GM18502 (cell line): Measurements from ENCODE around the gene TMEM258.

Source experiments
- ATAC-seq: cut with Tn5 transposase; IDR thresholded peaks from one replicate; pipeline ENCODE4 v1.9.1; 2021; ENCODE audit warnings: mild to moderate bottlenecking; ENCODE audit not compliant: unreplicated experiment, poor library complexity

The TMEM258 gene

GRCh38 chr11:61745781-61746441 lies 46.5 kb downstream of the TMEM258 start:
- ATAC-seq = no peak

- ATAC-seq = no peak
Measured at GRCh38 chr11:61744609-61745156, 47.7 kb downstream of the TMEM258 start.

GRCh38 chr11:61744181-61744580 lies 48.2 kb downstream of the TMEM258 start:
- no peak for ATAC-seq

- no peak for ATAC-seq
Measured at GRCh38 chr11:61743486-61744095, 48.8 kb downstream of the TMEM258 start.

GRCh38 chr11:61742391-61742790 lies 50.0 kb downstream of the TMEM258 start:
- ATAC-seq = no peak

GRCh38 chr11:61739966-61740365 lies 52.4 kb downstream of the TMEM258 start:
- no peak for ATAC-seq

GRCh38 chr11:61739413-61739812 lies 53.0 kb downstream of the TMEM258 start:
- ATAC-seq = no peak
